GM12892 (cell line): ENCODE data around the gene OGFOD2.

Experiments
- POLR2A ChIP-seq: IDR thresholded peaks from 2 replicates; pipeline ENCODE4 v1.6.1; 2011; ENCODE audit warnings: low read depth, low read length, control low read depth
- POLR2AphosphoS5 ChIP-seq: IDR thresholded peaks from 2 replicates; pipeline ENCODE4 v1.6.1; 2011; ENCODE audit warnings: low read depth, low read length, control low read depth
- TAF1 ChIP-seq: IDR thresholded peaks from 2 replicates; pipeline ENCODE4 v1.6.1; 2011; ENCODE audit warnings: low read depth, mild to moderate bottlenecking, control low read depth, low read length, borderline replicate concordance

DNA sequence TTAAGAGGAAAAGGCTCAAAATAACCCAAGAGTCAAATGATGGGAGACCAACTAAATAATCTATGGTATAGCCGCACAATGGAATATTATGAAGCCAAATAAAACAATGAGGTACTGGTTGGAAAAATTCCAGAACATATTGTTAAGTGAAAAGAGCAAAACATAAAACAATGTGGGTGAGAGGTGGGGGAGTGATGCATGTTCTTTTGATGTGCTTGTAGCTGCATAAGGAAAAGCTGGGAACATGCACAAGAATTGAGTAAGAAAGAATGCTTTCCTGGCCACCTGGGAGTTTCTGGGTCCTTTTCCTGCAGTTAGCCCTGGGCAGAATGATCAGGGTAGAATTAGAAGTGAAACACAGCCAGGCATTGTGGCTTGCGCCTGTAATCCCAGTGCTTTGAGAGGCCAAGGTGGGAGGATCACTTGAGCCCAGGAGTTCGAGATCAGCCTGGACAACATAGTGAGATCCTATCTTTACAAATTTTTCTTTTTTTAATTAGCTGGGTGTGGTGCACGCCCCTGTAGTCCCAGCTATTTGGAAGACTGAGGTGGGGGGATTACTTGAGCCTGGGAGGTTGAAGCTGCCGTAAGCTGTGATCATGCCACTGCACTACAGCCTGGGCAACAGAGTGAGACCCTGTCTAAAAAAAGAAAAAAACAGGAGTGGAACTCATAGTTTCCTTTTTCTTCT lies 16.7 kb upstream of the OGFOD2 start:
- no peak for TF ChIP-seq TAF1
- TF ChIP-seq POLR2AphosphoS5 = no peak
- no peak for TF ChIP-seq POLR2A
